K562 (cell line): Measurements from ENCODE around the gene TMEM164. TPM values are rescaled to one million over a fixed set of nuclear protein-coding genes. Genes with fewer than 3 reads are reported as not detected.

Experiments
- ATAC-seq: fragments of 200-7000 bp; cut with Tn5 transposase; 3 replicates; pipeline ENCODE4 v1.9.1; 2020; ENCODE audit warnings: moderate library complexity
- BruUV-seq: library from RNA; stranded (reverse); fragments of 400-500 nt; replicated peaks from 2 replicates; lab custom pipeline; 2021; lab: Mats Ljungman, UMichigan
- CTCF ChIA-PET: fragments of 300-600 bp; formaldehyde crosslinking; extraction: SDS; loops from one replicate; lab custom pipeline; 2021; ENCODE audit warnings: low intra/inter-chr PET ratio; lab: Yijun Ruan, JAX
- POLR2A ChIA-PET: fragments of 300-600, 350-650 bp; sonication (Branson Sonifier 250); formaldehyde crosslinking; extraction: SDS; loops from one replicate; lab custom pipeline; 2021; ENCODE audit warnings: antibody characterized with exemption, inconsistent platforms; lab: Yijun Ruan, JAX
- DNase-seq, 4 experiments: peaks; one replicate each; pipeline versions ENCODE4 v3.0.0 to v3.0.0-alpha.2; 2011 to 2018; ENCODE audit warnings: low spot score in 3 of 4, mixed read lengths in 3 of 4; ENCODE audit errors: extremely low read depth in 1 of 4
- FAIRE-seq: peaks from 2 replicates; lab custom pipeline; 2011; peaks lifted over from hg19 to GRCh38; lab: Jason Lieb, UNC
- H2AFZ ChIP-seq: 2 replicates; pipeline ENCODE4 v1.6.0; 2011; ENCODE audit warnings: low read depth, low read length, control low read depth, inconsistent platforms
- H3K27ac ChIP-seq: fragments of 200-600 bp; 3 replicates; pipeline ENCODE4 v1.8.0; 2011; ENCODE audit warnings: low read depth, mild to moderate bottlenecking, control low read depth, inconsistent platforms, low read length, moderate library complexity, mixed read lengths; ENCODE audit errors: extremely low read depth
- H3K27me3 ChIP-seq, 2 experiments: fragments of 300-600 bp in 1 of 2; 2 replicates in 1 of 2; 3 replicates in 1 of 2; pipeline versions ENCODE4 v1.6.0 to v1.8.0; 2011; ENCODE audit warnings: inconsistent platforms in 2 of 2, low read length in 2 of 2, mild to moderate bottlenecking in 1 of 2, mixed read lengths in 1 of 2, moderate library complexity in 1 of 2; ENCODE audit not compliant: control insufficient read depth in 2 of 2, insufficient read depth in 2 of 2
- H3K36me3 ChIP-seq: fragments of 300-600 bp; 3 replicates; pipeline ENCODE4 v1.8.0; 2011; ENCODE audit warnings: mild to moderate bottlenecking, low read length, inconsistent platforms; ENCODE audit not compliant: control insufficient read depth, insufficient read depth
- H3K4me1 ChIP-seq, 2 experiments: fragments of 200-600 bp in 1 of 2; replicated peaks in 1 of 2; 2 replicates in 1 of 2; 3 replicates in 1 of 2; pipeline versions ENCODE4 v1.5.1 to v1.8.0; 2011; ENCODE audit warnings: inconsistent platforms in 2 of 2, low read length in 2 of 2, mild to moderate bottlenecking in 1 of 2, mixed read lengths in 1 of 2, moderate library complexity in 1 of 2; ENCODE audit not compliant: control insufficient read depth in 2 of 2, insufficient read depth in 2 of 2
- H3K4me2 ChIP-seq: 2 replicates; pipeline ENCODE4 v1.6.1; 2011; ENCODE audit warnings: low read length, control low read depth, inconsistent platforms, mixed read lengths; ENCODE audit not compliant: insufficient read depth
- H3K4me3 ChIP-seq: fragments of 200-600 bp; sonication (generic), shearing (Covaris generic); 2 replicates; pipeline ENCODE4 v1.5.1; 2016; ENCODE audit warnings: control low read depth, inconsistent platforms
- H3K79me2 ChIP-seq: fragments of 200-600 bp; 3 replicates; pipeline ENCODE4 v1.8.0; 2011; ENCODE audit warnings: low read length, inconsistent platforms; ENCODE audit not compliant: control insufficient read depth, insufficient read depth
- H3K9ac ChIP-seq, 2 experiments: 2 replicates each; pipeline versions ENCODE4 v1.6.0 to v1.6.1; 2011; ENCODE audit warnings: low read depth in 2 of 2, low read length in 2 of 2, control low read depth in 1 of 2, inconsistent platforms in 1 of 2, mild to moderate bottlenecking in 1 of 2, mixed read lengths in 1 of 2; ENCODE audit not compliant: insufficient read depth in 1 of 2
- H3K9me1 ChIP-seq: one replicate; pipeline ENCODE4 v1.6.0; 2011; ENCODE audit warnings: inconsistent platforms, mild to moderate bottlenecking, low read length, moderate library complexity; ENCODE audit not compliant: control insufficient read depth, insufficient read depth
- H3K9me3 ChIP-seq: replicated peaks from 2 replicates; pipeline ENCODE4 v1.5.1; 2011; ENCODE audit warnings: low read depth, low read length, inconsistent platforms; ENCODE audit not compliant: control insufficient read depth, insufficient read depth
- H4K20me1 ChIP-seq: replicated peaks from 2 replicates; pipeline ENCODE4 v1.6.1; 2011; ENCODE audit warnings: low read length, inconsistent platforms, mixed read lengths; ENCODE audit not compliant: control insufficient read depth, insufficient read depth
- ARID2 ChIP-seq: fragments of 450-650 bp; IDR thresholded peaks from 2 replicates; pipeline ENCODE4 v1.6.1; 2017; ENCODE audit warnings: antibody characterized with exemption, mild to moderate bottlenecking
- CXXC5 ChIP-seq: fragments of 250-450 bp; sonication (Bioruptor Pico); IDR thresholded peaks from 2 replicates; pipeline ENCODE4 v1.8.0; 2022; ENCODE audit warnings: inconsistent platforms, mild to moderate bottlenecking, moderate library complexity
- ETV5 ChIP-seq: sonication (generic); formaldehyde crosslinking; IDR thresholded peaks from 2 replicates; pipeline ENCODE4 v1.4.0; 2020; ENCODE audit warnings: low read depth, mild to moderate bottlenecking, missing genetic modification reagents
- FUS ChIP-seq: fragments of 200-400 bp; formaldehyde crosslinking; optimal IDR thresholded peaks from 2 replicates; pipeline ENCODE3; 2017; ENCODE audit warnings: low read depth, low read length
- GATA2 ChIP-seq: sonication (generic); formaldehyde crosslinking; IDR thresholded peaks from 2 replicates; pipeline ENCODE4 v1.4.0; 2020; ENCODE audit warnings: mild to moderate bottlenecking, missing genetic modification reagents
- KLF6 ChIP-seq: fragments of 250-450 bp; sonication (Bioruptor Pico); IDR thresholded peaks from 2 replicates; pipeline ENCODE4 v1.4.0; 2020; ENCODE audit warnings: mild to moderate bottlenecking, moderate library complexity, borderline replicate concordance
- MIER1 ChIP-seq: fragments of 450-650 bp; IDR thresholded peaks from 2 replicates; pipeline ENCODE4 v1.6.1; 2016; ENCODE audit warnings: antibody characterized with exemption, mild to moderate bottlenecking, low read depth
- NCOR1 ChIP-seq: fragments of 450-650 bp; IDR thresholded peaks from 2 replicates; pipeline ENCODE4 v1.6.1; 2016; ENCODE audit warnings: mild to moderate bottlenecking, moderate library complexity
- NEUROD1 ChIP-seq: fragments of 150-350 bp; IDR thresholded peaks from 2 replicates; pipeline ENCODE4 v1.6.1; 2014; ENCODE audit warnings: borderline replicate concordance, low read length, low read depth; ENCODE audit not compliant: partially characterized antibody
- RBM25 ChIP-seq: fragments of 200-400 bp; formaldehyde crosslinking; IDR thresholded peaks from 2 replicates; pipeline ENCODE4 v1.6.1; 2018; ENCODE audit warnings: low read length, low read depth, moderate library complexity; ENCODE audit not compliant: severe bottlenecking
- TEAD1 ChIP-seq, 2 experiments: fragments of 450-650 bp in 1 of 2; sonication (generic) in 1 of 2; formaldehyde crosslinking; IDR thresholded peaks; 2 replicates each; pipeline versions ENCODE4 v1.4.0 to v1.8.0; 2020 to 2022; ENCODE audit warnings: mild to moderate bottlenecking in 2 of 2, missing genetic modification reagents in 1 of 2
- WHSC1 ChIP-seq: IDR thresholded peaks from one replicate; pipeline ENCODE4 v1.6.1; 2012; ENCODE audit warnings: low read length, control low read depth, inconsistent platforms
- ZNF121 ChIP-seq: sonication (generic); formaldehyde crosslinking; conservative IDR thresholded peaks from 2 replicates; pipeline ENCODE4 v1.8.0; 2022; ENCODE audit warnings: missing genetic modification reagents
- WGBS: fragments of 100-300 bp; shearing (Covaris generic); methylation state at CpG from one replicate; pipeline ENCODE4 v1.1.6; 2016; ENCODE audit warnings: low coverage, mixed read lengths; ENCODE audit not compliant: insufficient coverage; ENCODE audit errors: missing lambda C conversion rate; 5-methylcytosine and 5-hydroxymethylcytosine counted together
- in situ Hi-C: fragments of 300-500 bp; cut with MboI; formaldehyde crosslinking; loops from 4 replicates; pipeline ENCODE4 v1.15.0; 2018; ENCODE audit warnings: inconsistent platforms, mixed read lengths
- intact Hi-C: fragments of 100-400 bp; cut with micrococcal nuclease; formaldehyde crosslinking; loops from 2 replicates; pipeline ENCODE4 v1.14.2; 2022
- polyA plus RNA-seq, 8 experiments: library from polyadenylated mRNA; depleted of rRNA in 4 of 8; stranded (reverse) in 5 of 8; unstranded in 3 of 8; fragments of >200 nt; fragmentation: Nextera tagmentation in 2 of 8; fragmentation: Illumina TruSeq in 1 of 8; extraction: Ambion mirVana in 2 of 8; extraction: Trizol in 1 of 8; gene quantifications; 2 replicates each; pipeline versions ENCODE4 v1.2.1 to v1.2.3, GENCODE V29; 2011 to 2014; ENCODE audit warnings: inconsistent platforms in 1 of 8, missing spikeins in 1 of 8
- total RNA-seq, 7 experiments: library from RNA; depleted of rRNA in 6 of 7; stranded (reverse); fragments of >200 nt in 6 of 7; fragmentation: Illumina TruSeq in 2 of 7; extraction: Trizol in 2 of 7; gene quantifications; 2 replicates each; pipeline versions ENCODE4 v1.2.1 to v1.2.3, GENCODE V29; 2011 to 2021; ENCODE audit warnings: low replicate concordance in 1 of 7
- TF ChIP-seq, protein P1 (sequence below): fragments of 250-450 bp; sonication (Bioruptor Pico); IDR thresholded peaks from 2 replicates; pipeline ENCODE4 v1.5.0; 2021; ENCODE audit warnings: mild to moderate bottlenecking, borderline replicate concordance
- TF ChIP-seq, protein P2 (sequence below): sonication (generic); formaldehyde crosslinking; IDR thresholded peaks from 2 replicates; pipeline ENCODE4 v1.8.0; 2022; ENCODE audit warnings: mild to moderate bottlenecking, missing genetic modification reagents

Gene TMEM164
- total and polyA plus RNA-seq, 9 of the 15 experiments (the other 6 are each of a cell fraction or from before 2014, with no cell fraction given), result 2.4 to 57.3 (median 23.1) TPM

DNA sequence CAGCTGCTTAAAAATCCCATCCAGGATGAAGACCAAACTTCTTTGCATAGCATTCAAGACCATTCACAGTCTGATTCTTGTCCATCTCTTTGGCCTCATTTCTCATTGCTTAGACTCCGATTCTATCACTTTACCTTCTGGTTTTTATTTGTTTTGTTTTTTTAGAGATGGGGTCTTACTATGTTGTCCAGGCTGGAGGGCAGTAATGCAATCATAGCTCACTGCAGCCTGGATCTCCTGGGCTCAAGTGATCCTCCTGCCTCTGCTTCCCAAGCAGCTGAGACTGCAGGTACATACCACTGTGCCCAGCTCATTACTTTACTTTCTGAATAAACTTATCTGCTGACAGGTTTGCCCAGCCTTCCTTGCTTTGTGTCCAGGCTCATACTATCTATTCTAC, 152.8 kb downstream of the TMEM164 start:
- FAIRE-seq (no peak), DNase-seq (no peak), ATAC-seq (no peak)
- CTCF ChIA-PET, result interaction anchor here (0.5 to 1.9 kb wide), 4 partner anchors 152 to 256 kb away, joined by 3 to 11 read pairs (median 5); no protein-coding TSS in a partner anchor
- Histone ChIP-seq H3K9me3 (no peaks in the 10 kb centered on the region), H3K36me3 (peaks cover 23% of the 10 kb centered on the region), H3K4me1 (peaks cover 7 to 25% of the 10 kb centered on the region in 2 experiments; a peak in 3 of 5 replicates), H3K9ac (no peak overlapping the region), H3K27ac (no peak overlapping the region), H3K9me1 (no peaks in the 10 kb centered on the region), H4K20me1 (no peaks in the 10 kb centered on the region; the same call in 1 of the 2 replicates), H3K79me2 (peaks cover 15% of the 10 kb centered on the region; the same call in 2 of the 3 replicates), H3K27me3 (no peaks in the 10 kb centered on the region), H2AFZ (no peak overlapping the region), H3K4me2 (no peak overlapping the region), H3K4me3 (no peak overlapping the region)
- POLR2A ChIA-PET, result interaction anchor here (0.9 kb wide), 1 partner anchor 9 kb away, joined by 3 read pairs; no protein-coding TSS in a partner anchor
- intact Hi-C loops, result loop anchor here (10.0 kb wide), 2 partner anchors 671 to 689 kb away; partner anchors contain the start of gene GUCY2F
- no peak for TF ChIP-seq GATA2
- TF ChIP-seq, protein P1, sequence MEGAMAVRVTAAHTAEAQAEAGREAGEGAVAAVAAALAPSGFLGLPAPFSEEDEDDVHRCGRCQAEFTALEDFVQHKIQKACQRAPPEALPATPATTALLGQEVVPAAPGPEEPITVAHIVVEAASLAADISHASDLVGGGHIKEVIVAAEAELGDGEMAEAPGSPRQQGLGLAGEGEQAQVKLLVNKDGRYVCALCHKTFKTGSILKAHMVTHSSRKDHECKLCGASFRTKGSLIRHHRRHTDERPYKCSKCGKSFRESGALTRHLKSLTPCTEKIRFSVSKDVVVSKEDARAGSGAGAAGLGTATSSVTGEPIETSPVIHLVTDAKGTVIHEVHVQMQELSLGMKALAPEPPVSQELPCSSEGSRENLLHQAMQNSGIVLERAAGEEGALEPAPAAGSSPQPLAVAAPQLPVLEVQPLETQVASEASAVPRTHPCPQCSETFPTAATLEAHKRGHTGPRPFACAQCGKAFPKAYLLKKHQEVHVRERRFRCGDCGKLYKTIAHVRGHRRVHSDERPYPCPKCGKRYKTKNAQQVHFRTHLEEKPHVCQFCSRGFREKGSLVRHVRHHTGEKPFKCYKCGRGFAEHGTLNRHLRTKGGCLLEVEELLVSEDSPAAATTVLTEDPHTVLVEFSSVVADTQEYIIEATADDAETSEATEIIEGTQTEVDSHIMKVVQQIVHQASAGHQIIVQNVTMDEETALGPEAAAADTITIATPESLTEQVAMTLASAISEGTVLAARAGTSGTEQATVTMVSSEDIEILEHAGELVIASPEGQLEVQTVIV (CRISPR knock-in tag), result no peak
- TF ChIP-seq WHSC1, result no peak
- TF ChIP-seq, protein P2, sequence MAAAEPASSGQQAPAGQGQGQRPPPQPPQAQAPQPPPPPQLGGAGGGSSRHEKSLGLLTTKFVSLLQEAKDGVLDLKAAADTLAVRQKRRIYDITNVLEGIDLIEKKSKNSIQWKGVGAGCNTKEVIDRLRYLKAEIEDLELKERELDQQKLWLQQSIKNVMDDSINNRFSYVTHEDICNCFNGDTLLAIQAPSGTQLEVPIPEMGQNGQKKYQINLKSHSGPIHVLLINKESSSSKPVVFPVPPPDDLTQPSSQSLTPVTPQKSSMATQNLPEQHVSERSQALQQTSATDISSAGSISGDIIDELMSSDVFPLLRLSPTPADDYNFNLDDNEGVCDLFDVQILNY (CRISPR knock-in tag), result no peak
- no peak for TF ChIP-seq KLF6 (CRISPR knock-in tag)
- peak; percentile 86 for TF ChIP-seq ZNF121 (CRISPR knock-in tag)
- TF ChIP-seq RBM25, result peak; percentile 22
- TF ChIP-seq ETV5, result no peak
- TF ChIP-seq CXXC5, result no peak
- no peak for TF ChIP-seq MIER1
- TF ChIP-seq TEAD1 (CRISPR knock-in tag; IDR thresholded peaks at IDR 0.05), result no peak
- no peak for TF ChIP-seq FUS
- no peak for TF ChIP-seq ARID2
- TF ChIP-seq NCOR1, result no peak
- no peak for TF ChIP-seq NEUROD1
- BruUV-seq, result no TSS peak
- WGBS, result 10% methylated on average over 1 of the region's 1 CpG
- in situ Hi-C loops, result loop anchor here (25.0 kb wide), 2 partner anchors 507 to 707 kb away; no protein-coding TSS in a partner anchor
